ENCODE measurements around the gene SDSL.

SDSL gene

GRCh38 chr12:113462998-113463745 lies 41.0 kb downstream of the SDSL start:
- H3K4me3 ChIP-seq (ENCODE audit: low read depth, low read length): no peak overlapping the region
- H3K36me3 ChIP-seq (ENCODE audit: control insufficient read depth in 2 of 2, insufficient read depth in 1 of 2, low read length in 2 of 2): no peaks in the 10 kb centered on the region
- H3K4me1 ChIP-seq (ENCODE audit: control insufficient read depth, insufficient read depth, low read length): no peaks in the 10 kb centered on the region
- no peak overlapping the region for H3K27ac ChIP-seq (ENCODE audit: extremely low read depth, low read depth, low read length)
- TF ChIP-seq ZNF843 (tag by site-specific recombination; IDR thresholded peaks at IDR 0.05) (no peak), ZNF639 (tag by site-specific recombination; IDR thresholded peaks at IDR 0.05) (no peak), HOXC10 (CRISPR knock-in tag; IDR thresholded peaks at IDR 0.05) (no peak), ZNF560 (tag by site-specific recombination; IDR thresholded peaks at IDR 0.05; ENCODE audit: borderline replicate concordance) (no peak), SALL2 (tag by site-specific recombination; IDR thresholded peaks at IDR 0.05; ENCODE audit: borderline replicate concordance) (no peak), ZNF354C (tag by site-specific recombination; IDR thresholded peaks at IDR 0.05; ENCODE audit: borderline replicate concordance, low read depth) (no peak), KLF1 (tag by site-specific recombination; IDR thresholded peaks at IDR 0.05) (no peak), ZNF610 (tag by site-specific recombination; IDR thresholded peaks at IDR 0.05; ENCODE audit: borderline replicate concordance) (no peak), ZNF501 (tag by site-specific recombination; IDR thresholded peaks at IDR 0.05) (no peak), BCL6B (tag by site-specific recombination; IDR thresholded peaks at IDR 0.05) (no peak)
- CTCF ChIA-PET: interaction anchor here (0.6 to 2.1 kb wide), 5 partner anchors 10 to 452 kb away, joined by 3 to 28 read pairs (median 7); no protein-coding TSS in a partner anchor
- no peaks in the 10 kb centered on the region for H3K9me3 ChIP-seq (ENCODE audit: control insufficient read depth, insufficient read depth, low read depth, low read length)
- POLR2A ChIA-PET: no interaction called here

- no peaks in the 10 kb centered on the region for H3K36me3 ChIP-seq (ENCODE audit: control insufficient read depth in 2 of 2, insufficient read depth in 1 of 2, low read length in 2 of 2)
- H3K9me3 ChIP-seq (ENCODE audit: control insufficient read depth, insufficient read depth, low read depth, low read length): no peaks in the 10 kb centered on the region
- POLR2A ChIA-PET: no interaction called here
- H3K27ac ChIP-seq (ENCODE audit: extremely low read depth, low read depth, low read length): no peak overlapping the region
- H3K4me1 ChIP-seq (ENCODE audit: control insufficient read depth, insufficient read depth, low read length): no peaks in the 10 kb centered on the region
- no peak overlapping the region for H3K4me3 ChIP-seq (ENCODE audit: low read depth, low read length)
- CTCF ChIA-PET: interaction anchor here (0.5 to 2.1 kb wide), 3 partner anchors 8 to 491 kb away, joined by 3 to 7 read pairs (median 3); no protein-coding TSS in a partner anchor
- TF ChIP-seq GFI1B (tag by site-specific recombination; IDR thresholded peaks at IDR 0.05) (no peak), ZNF174 (tag by site-specific recombination; IDR thresholded peaks at IDR 0.05) (no peak), REST (tag by site-specific recombination; IDR thresholded peaks at IDR 0.05) (no peak), ZNF514 (tag by site-specific recombination; IDR thresholded peaks at IDR 0.05) (no peak), ZSCAN30 (tag by site-specific recombination; IDR thresholded peaks at IDR 0.05) (no peak), ZNF707 (tag by site-specific recombination; IDR thresholded peaks at IDR 0.05) (no peak), ZNF311 (tag by site-specific recombination; IDR thresholded peaks at IDR 0.05; ENCODE audit: borderline replicate concordance) (no peak), ZNF335 (tag by site-specific recombination; conservative IDR thresholded peaks at IDR 0.05) (no peak), PRDM1 (tag by site-specific recombination; IDR thresholded peaks at IDR 0.05) (no peak), ZSCAN18 (tag by site-specific recombination; IDR thresholded peaks at IDR 0.05) (no peak), ZNF701 (tag by site-specific recombination; IDR thresholded peaks at IDR 0.05) (no peak), ZNF585B (tag by site-specific recombination; IDR thresholded peaks at IDR 0.05) (no peak), AEBP2 (tag by site-specific recombination; IDR thresholded peaks at IDR 0.05; ENCODE audit: borderline replicate concordance) (no peak), OVOL3 (tag by site-specific recombination; IDR thresholded peaks at IDR 0.05) (no peak), MZF1 (tag by site-specific recombination; IDR thresholded peaks at IDR 0.05; ENCODE audit: borderline replicate concordance) (no peak)
Observed at GRCh38 chr12:113463746-113464451, 41.7 kb downstream of the SDSL start.

All from HEK293 (cell line).